ENCODE data around the gene NVL.

GRCh38 chr1:224357626-224358124 lies 27.7 kb upstream of the NVL start:
- no peak for TF ChIP-seq EZH2 (IDR thresholded peaks at IDR 0.05; ENCODE audit: insufficient read depth, low read length)
- TF ChIP-seq CTCF (IDR thresholded peaks at IDR 0.05; ENCODE audit: insufficient read depth, low read depth, low read length) = no peak

Data from astrocyte (in vitro differentiated cells and primary cell).